ENCODE measurements around the gene PPIP5K2.
"Not testable (repeated sequence)": the region's sequence is repeated elsewhere in the genome, so short reads cannot be mapped to it uniquely, and the experiment has no call there.

PPIP5K2 gene

DNA sequence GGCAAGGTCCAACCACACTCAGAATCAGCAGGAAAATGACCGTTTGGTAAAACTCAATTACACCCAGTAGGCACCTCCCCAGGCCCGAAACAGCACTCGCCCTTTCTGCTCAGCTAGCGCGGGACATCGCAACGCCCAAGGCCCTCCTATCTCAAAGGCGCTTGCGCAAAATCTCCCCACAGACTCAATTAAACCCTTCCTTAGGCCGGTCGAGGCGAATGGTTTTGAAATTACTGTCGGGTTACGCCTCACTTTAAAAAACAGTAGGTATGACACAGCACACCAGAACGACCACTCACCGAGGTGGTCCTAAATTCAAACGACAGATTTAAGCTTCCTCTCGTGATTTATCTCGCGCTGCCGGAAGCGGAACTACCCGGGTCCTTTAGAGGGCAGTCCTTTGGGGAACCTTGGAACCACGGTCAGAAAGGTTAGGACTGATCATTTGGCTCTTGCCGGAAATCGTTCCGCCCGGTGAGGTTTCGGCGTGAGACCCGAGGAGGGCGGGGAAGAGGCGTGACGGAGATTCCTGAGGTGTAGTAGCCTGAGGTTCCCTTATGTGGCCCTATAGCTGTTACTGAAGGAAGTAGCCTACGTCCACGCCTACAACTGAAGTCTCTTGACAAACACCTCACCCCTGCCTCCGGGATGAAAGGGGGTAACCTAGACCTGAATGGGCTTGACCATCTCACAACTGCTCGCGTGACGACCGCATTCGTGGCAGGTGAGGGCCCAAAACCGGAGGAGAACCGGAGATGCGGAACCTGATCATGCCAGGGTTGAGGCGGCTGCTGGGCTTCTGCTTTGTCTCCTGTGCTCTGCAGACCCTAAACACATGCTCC lies at the start of gene PPIP5K2, which contains the start of gene GIN1:
PPIP5K2 (plus strand) TSS at position 537 of the 842 bp plus-strand sequence. CDS start 9,289 bp downstream, outside the sequence.
GIN1 (minus strand) TSS at position 374 of the 842 bp plus-strand sequence. CDS start 11,431 bp downstream, outside the sequence.
- peak; percentile 97 for DNase-seq (ENCODE audit: low read depth)

DNA sequence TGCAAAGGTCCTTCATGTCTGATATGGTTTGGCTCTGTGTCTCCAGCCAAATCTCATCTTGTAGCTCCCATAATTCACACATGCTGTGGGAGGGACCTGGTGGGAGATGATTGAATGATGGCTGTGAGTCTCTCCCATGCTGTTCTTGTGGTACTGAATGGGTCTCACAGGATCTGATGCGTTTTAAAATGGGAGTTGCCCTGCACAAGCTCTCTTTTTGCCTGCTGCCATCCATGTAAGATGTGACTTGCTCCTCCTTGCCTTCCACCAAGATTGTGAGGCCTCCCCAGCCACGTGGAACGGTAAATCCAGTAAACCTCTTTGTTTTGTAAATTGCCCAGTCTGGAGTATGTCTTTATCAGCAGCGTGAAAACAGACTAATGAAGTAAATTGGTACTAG lies 46.6 kb upstream of the PPIP5K2 start:
- DNase-seq (ENCODE audit: low read depth) = not testable (repeated sequence)

DNA sequence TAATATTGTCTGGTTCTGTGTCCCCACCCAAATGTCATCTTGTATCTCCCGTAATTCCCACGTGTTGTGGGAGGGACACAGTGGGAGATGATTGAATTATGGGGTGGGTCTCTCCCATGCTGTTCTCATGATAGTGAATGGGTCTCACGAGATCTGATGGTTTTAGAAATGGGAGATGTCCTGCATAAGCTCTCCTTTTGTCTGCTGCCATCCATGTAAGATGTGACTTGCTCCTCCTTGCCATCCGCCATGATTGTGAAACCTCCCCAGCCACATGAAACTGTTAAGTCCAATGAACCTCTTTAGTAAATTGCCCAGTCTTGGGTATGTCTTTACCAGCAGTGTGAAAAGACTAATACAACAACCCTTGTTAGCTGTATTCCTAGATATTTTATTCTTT lies 44.7 kb upstream of the PPIP5K2 start:
- DNase-seq (ENCODE audit: low read depth) = no peak

DNA sequence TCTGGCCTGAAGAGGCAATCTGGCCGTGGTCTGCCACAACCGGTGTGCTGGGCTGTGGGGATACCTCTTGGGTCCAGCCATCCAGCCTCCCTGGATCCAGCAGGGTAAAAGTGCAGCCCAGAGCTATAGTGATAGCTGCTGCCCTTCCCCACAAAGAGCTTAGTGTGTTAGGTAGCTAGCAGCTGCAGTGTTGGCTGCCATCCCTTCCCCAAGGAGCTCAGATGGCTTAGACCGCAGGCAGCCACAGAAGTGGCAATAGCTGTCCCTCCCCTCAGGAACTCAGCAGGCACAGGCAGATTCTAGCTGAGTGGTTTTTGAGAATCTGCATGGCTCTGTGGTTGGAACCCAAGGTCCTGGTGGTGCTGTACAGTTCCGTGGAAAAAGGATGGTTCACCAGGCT lies 40.3 kb upstream of the PPIP5K2 start:
- no peak for DNase-seq (ENCODE audit: low read depth)

DNA sequence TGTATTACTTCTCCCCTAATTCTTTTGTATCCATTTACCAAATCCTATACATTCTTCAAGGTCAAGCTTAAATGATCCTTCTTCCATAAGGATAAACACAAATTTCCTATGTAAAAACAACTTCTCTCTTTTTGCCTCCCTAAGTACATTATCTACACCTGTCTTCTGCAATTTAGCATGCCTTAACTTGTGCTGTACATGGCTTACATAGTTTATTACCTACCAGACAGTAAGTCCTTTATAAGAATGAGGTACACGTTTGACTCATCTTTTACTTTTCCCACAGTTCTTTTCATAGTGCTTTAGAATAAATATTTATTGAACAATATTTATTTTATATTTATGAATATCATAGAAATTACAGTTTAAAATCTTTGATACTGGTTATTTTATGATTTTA lies 33.6 kb upstream of the PPIP5K2 start:
- no peak for DNase-seq (ENCODE audit: low read depth)

DNA sequence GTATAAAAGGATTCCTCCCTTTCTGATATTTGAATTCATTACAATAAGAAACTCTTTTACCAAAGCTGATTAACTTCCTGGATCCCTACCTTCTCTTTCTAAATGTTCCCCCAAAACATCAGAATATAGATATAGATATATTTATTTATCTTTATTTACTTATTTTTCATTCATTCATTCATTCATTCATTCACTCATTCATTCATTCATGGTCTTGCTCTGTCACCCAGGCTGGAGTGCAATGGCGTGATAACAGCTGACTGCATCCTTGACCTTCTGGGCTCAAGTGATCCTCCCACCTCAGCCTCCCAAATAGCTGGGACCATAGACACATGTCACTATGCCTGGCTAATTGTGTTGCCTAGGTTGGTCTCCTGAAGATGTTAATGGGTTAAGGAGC lies 30.8 kb upstream of the PPIP5K2 start:
- no peak for DNase-seq (ENCODE audit: low read depth)

DNA sequence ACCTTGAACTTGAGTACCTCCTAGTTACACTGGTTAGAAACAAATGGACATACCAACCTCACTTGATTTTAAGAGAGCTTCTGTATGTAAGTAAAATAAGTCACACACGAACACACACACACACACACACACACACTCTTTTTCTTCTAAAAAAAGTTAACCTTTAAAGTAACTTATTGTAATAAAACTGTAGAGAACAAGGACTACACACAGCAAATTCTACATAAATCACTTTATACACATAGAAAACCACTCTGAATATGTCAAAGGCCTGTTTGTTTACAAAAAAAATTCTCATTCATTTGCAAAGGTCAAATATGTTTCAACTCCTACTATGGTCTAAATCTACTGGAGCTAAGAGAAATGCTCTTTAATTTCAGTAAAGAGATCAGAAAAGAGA lies 29.3 kb upstream of the PPIP5K2 start:
- no peak for DNase-seq (ENCODE audit: low read depth)

DNA sequence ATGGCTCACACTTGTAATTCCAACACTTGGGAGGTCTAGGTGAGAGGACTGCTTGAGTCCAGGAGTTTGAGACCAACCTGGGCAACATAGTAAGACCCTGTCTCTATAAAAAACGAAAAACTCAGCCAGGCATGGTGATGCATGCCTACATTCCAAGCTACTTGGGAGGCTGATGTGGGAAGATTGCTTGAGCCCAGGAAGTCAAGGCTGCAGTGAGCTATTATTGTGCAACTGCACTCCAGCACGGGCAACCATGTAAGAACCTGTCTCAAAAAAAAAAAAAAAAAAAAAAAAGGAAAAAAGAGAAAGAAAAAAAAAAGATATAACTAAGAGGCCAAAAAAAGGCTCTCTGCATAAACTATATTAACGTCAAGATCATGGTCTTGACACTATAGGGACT lies 27.4 kb upstream of the PPIP5K2 start:
- DNase-seq (ENCODE audit: low read depth) = no peak

DNA sequence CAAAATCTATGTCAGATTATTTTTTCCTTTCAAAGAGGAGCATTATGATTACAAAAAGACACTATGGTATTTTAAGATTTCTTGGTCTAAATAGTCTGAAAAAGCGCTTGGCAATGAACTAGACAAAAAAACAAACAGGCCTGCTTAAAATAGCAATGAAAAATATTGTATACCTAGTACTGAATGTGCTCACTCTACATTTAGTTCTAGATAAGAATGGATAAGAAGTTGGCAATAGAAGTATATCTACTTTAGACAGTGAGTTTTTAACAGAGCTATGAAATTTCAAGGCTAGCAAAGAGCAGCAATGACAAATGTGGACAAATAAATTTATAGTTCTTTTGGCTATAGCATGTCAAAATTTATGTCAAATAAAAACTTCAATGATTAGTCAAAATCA lies 26.4 kb upstream of the PPIP5K2 start:
- DNase-seq (ENCODE audit: low read depth) = no peak

DNA sequence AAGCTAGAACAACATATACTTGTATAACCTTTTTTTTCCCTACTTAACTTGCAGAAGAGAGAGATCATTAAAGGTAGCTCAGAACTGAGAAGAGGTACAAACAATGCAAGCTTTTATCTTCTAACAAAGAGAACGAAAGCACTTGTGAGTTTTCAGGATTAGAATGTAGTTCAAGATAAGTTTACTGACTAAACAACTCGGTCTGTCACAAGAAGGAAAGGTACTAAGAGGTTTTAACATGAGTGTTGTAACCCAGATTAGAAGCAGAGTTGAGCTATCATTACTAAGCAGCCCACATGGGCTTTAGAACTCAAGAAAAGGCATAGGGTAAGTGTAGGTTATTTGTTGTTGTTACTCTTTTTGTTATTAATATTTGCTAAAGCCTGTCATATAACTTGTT lies 25.4 kb upstream of the PPIP5K2 start:
- no peak for DNase-seq (ENCODE audit: low read depth)

DNA sequence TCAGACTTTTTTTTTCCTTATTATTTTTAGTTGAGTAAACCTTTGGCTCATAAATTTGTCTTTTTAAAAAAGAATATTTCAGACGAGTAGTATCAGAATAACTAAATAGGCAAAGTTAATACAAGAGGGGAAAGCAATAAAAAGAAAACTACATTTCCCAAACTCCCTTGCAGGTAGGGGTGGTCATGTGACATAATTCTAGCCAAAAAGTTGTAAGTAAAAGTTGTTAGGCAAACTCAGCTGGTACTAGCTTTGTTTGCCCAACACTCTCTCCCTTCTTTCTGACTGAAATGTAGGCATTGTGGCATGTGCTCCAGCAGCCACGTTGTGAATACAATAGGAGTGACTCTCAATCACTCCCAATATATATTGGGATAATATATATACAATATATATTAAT lies 21.1 kb upstream of the PPIP5K2 start:
- no peak for DNase-seq (ENCODE audit: low read depth)

DNA sequence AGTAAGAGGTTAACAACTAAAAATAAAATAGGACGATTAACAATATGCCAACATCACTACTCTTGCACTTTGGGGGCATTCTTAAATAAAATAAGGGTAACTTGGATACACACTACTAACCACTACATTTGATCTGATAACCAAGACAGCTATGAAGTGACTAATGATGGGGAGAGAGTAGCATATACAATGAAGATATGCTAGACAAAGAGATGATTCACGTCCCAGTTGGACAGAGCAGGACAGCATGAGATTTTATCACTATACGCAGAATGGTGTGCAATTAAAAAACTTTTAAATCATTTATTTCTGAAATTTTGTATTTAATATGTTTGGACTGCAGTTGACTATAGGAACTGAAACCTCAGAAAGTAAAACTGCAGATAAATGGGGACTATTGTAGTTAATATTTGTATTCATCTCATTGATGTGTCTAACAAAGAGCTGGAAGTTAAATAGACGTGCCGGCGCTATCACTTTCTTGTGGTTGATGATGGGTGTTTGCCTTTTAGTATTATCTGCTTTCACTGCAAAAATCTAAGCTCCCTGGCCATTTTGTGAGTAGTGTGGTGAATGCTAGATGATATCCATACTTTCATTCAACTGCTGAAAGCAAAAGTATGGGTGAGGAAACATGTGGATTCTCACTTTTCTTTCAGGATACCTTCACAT lies 18.9 kb upstream of the PPIP5K2 start:
- DNase-seq (ENCODE audit: low read depth) = no peak

DNA sequence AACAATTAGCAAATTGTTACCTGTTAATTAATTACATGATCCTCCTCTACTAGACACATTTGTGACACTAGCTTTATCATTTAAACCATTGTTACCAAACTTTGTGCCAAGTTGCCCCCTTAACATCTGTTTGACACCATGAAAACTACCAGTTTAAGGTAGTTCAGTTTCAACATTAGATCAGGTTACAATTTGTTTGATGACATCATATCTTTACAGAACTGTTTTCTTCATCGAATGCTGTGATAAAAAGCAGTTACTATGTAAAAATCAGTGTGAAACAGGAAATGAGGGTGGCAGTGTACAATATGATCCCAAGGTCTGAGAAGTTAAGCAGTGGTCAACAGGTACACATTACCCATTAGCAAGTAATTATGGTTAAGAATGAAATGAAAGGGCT lies 17.9 kb upstream of the PPIP5K2 start:
- no peak for DNase-seq (ENCODE audit: low read depth)

DNA sequence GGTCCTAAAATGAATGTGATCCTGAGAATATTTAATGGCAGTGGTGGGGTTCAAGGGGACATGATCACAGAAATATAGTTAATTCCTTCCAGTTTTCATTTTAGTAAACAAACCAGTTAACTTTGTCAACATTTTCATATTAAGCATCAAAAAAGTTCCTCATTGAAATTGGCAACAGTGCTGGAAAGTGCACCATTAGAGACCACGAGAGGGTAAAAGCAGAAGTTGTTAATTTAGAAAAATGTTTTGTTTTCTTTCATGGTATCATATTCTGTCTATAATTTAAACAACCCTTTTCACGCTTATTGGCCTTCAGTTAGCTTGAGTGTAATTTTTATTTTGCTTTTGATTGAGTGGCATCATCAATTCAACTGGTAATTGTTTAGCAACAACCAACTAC lies 12.0 kb upstream of the PPIP5K2 start:
- DNase-seq (ENCODE audit: low read depth) = no peak

DNA sequence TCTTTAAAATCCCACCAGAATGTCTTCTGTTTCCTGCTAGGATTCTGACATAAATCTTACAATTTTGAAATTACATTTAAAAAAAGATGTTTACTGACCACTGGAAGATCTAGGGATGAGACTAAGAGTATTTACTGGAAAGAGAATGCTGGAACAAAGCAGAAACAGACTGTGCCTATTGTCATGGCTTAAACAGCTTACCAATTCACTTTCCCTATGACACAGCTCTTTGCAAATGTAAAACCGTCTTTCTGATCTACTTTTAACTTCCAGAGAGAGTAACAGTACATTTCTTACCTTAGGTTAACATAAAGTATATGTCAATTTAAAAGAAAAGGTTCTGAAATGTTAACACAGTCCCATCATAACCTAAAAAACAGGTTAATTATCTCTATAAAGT lies 10.8 kb upstream of the PPIP5K2 start:
- DNase-seq (ENCODE audit: low read depth) = no peak

DNA sequence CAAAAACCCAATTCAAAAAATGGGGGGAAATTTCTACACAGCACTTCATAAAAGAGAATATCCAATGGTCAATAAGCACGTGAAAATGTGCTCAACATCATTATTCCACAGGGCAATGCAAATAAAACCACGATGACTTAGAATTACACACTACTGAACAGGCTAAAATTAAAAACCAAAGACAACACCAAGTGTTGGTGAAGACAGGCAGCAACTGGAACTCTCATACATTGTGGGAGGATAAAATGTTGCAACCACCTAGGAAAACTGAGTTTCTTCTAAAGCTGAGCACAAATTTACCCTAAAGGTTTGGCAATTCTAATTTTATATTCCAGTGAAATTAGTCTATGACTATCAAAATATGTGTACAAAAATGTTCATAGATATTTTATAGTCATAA lies 9.7 kb upstream of the PPIP5K2 start:
- no peak for DNase-seq (ENCODE audit: low read depth)

DNA sequence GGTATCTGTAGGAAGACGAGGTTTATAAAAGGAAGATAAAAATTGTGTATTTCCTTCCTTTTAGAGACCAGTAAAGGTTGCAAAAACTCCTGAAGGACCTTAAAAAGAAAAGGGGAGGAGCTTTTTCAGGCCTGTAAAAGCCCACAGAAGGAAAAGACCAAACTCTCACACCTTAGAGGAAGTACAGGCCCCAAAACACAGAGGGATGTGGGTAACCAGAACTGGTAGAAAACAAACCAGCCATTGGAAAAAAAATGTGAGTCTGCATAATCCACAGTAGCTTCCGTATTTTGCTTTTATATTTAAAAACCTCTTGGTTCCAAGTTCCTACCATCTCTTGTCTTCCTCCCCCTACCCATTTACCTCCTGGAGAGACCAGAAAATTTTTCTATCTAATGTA lies 8.6 kb upstream of the PPIP5K2 start:
- DNase-seq (ENCODE audit: low read depth) = no peak

DNA sequence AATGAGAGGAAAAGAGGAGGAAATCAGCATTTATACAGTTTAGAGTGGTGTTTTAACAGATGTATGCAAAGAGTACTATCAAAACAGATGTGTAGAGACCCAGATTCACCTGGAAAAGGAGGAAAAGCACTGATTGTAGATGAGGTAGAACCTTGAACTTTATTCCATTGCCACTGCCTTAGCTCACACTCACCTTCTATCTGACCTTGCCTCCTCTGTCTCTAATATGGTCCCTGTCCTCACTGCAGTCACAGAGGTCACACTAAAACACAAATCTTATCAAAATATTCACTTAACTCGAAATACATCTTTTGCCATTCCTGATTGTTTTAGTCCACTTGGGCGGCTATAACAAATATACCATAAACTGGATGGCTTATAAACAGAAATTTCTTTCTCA lies 7.2 kb upstream of the PPIP5K2 start:
- DNase-seq (ENCODE audit: low read depth) = no peak

DNA sequence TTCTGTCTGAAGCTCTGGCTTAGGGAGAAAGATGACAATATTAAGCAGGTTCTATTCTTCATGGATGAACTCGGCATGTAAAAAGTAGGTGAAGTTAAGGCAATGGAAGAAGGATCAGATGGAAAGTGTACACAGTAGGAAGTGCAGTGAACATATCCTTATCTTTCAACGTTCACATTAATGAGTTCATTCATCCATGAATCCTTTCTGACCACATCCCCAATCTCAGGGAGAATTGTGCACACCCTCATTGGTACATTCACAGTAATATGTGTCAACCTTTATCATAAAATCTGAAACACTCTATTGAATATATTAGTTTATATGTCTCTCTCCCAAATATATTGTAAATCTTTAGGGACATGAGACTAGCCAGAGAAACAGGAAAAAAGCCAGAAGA lies 5.7 kb upstream of the PPIP5K2 start:
- DNase-seq (ENCODE audit: low read depth) = no peak

DNA sequence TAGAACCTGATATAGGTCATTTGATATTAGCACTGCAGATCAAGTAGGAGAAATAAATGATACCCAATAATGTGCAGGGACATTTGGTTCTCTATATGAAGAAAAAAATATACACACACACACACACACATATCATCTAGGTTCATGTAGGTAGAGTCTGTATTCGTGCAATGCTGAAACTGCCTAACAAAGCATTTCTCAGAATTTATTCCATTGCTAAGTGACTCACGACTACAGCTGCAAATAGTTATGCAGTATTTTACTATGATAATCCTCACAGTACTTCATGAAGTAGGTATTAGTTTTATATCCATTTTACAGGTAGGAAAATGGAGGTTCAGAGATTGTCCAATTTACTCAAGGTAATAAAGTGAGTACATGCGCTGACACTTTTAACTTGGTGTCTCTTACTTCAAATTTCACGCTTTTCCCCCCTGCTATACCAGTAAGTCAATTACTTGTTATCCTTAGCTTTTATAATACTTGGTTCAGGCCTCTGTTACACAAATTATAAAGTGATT lies 2.6 kb upstream of the PPIP5K2 start:
- DNase-seq (ENCODE audit: low read depth) = no peak

DNA sequence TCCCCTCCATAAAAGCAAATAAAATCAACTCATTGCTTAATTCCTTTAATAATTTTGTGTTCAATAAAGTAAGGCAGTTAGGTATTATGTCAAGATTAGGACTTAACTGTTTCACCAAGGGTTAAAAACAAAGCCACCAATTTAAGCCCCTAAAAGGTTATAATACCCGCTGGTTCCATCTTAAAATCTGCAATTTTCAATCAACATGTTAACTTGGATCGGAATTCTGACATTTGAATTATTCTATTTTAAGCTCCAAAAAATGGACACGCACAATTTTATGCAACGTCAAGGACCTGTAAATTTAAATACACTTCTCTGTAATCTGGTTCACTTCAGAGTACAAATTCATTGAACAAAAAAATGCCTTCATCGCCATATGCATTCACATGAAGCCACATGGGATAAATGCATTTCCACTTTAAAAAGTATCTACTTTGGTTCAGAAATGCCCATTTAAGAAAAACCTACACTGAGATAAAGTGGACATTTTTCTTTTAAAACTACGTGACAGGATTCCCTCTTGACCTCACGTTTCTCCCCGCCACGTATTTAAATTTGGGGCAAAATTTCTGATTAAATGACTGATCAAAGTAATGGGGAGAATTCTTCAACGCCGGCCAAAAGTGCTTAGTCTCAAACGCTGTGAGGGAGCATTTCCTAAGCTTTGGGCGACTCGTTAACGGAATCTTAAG lies 884 bp upstream of the PPIP5K2 start:
- no peak for DNase-seq (ENCODE audit: low read depth)

DNA sequence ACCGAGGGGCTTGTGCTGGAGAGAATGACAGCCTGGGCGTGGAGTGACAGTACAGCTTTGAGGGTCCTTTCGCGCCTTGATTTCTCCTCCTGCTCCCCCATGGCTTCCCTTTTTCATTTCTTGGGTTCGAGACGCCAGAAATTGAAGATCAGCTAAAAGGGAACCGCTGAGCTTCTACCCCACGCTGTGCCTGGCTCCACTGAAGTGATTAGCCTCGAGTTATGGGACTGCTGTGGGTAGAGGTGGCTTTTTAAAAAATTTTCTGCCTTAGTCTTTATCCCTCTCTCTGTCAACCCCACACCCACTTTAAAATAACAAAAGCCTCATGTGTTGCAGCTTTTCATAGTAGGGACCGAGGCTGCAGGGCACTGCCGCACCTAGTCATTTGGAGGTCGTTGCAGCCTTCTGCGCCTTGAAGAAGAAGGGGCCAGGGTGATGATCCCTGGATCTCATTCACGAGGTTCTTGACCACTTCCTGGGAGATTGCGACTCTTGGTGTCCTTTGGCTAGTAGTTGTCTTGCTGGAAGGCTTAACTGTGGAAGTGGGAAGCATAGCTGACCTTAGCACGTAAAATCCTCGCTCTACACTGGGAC lies 603 bp downstream of the PPIP5K2 start:
- no peak for DNase-seq (ENCODE audit: low read depth)
